GM12874 (cell line): ENCODE measurements around the gene ACER3.

Experiments used
- CTCF ChIP-seq: IDR thresholded peaks from 2 replicates; pipeline ENCODE4 v1.5.1; 2011; ENCODE audit warnings: low read depth, mild to moderate bottlenecking, control low read depth, low read length, moderate library complexity; ENCODE audit not compliant: insufficient read depth

ACER3 gene

GRCh38 chr11:76880314-76880713, 19.6 kb downstream of the ACER3 start:
- no peak for TF ChIP-seq CTCF

- no peak for TF ChIP-seq CTCF
Observed at GRCh38 chr11:76880956-76881355, 20.2 kb downstream of the ACER3 start.

- TF ChIP-seq CTCF: no peak
Observed at GRCh38 chr11:76885390-76886097, 24.8 kb downstream of the ACER3 start.

- TF ChIP-seq CTCF: no peak
Observed at GRCh38 chr11:76888989-76889388, 28.3 kb downstream of the ACER3 start.

- no peak for TF ChIP-seq CTCF
Observed at GRCh38 chr11:76889411-76889975, 28.8 kb downstream of the ACER3 start.

GRCh38 chr11:76890329-76890728, 29.6 kb downstream of the ACER3 start:
- TF ChIP-seq CTCF: no peak

- TF ChIP-seq CTCF: no peak
Observed at GRCh38 chr11:76891285-76891684, 30.6 kb downstream of the ACER3 start.
